Body of pancreas (tissue), 4 donors: ENCODE data around the gene TACC2. TPM values are rescaled to one million over a fixed set of nuclear protein-coding genes. Genes with fewer than 3 reads are reported as not detected.

Source experiments
- ATAC-seq: fragments of 150-250 bp; one replicate; pipeline ENCODE4 v1.9.1; 2016
- DNase-seq, 4 donors: peaks; one replicate each; pipeline ENCODE4 v3.0.0-alpha.2; 2019
- H3K27ac ChIP-seq, 4 donors: fragments of 200-600 bp; sonication (generic); 1 replicate in 3 of 4; 2 replicates in 1 of 4; pipeline versions ENCODE4 v1.5.1 to v1.6.1; 2016 to 2019; ENCODE audit warnings: mild to moderate bottlenecking in 1 of 4, mixed read lengths in 1 of 4, moderate library complexity in 1 of 4
- H3K27me3 ChIP-seq, 2 donors: fragments of 200-600 bp; sonication (generic); one replicate each; pipeline ENCODE4 v1.6.0; 2016; ENCODE audit warnings: mild to moderate bottlenecking in 1 of 2
- H3K36me3 ChIP-seq, 2 donors: fragments of 200-600 bp; sonication (generic); replicated peaks in 1 of 2; 2 replicates each; pipeline ENCODE4 v1.5.1; 2016; ENCODE audit warnings: low read depth in 2 of 2; ENCODE audit not compliant: insufficient read depth in 1 of 2
- H3K4me1 ChIP-seq: fragments of 200-600 bp; sonication (generic); one replicate; pipeline ENCODE4 v1.6.0; 2016
- H3K4me3 ChIP-seq, 2 donors: fragments of 200-600 bp; sonication (generic); 1 replicate in 1 of 2; 2 replicates in 1 of 2; pipeline ENCODE4 v1.5.1; 2016 to 2019
- H3K9me3 ChIP-seq, 3 donors: fragments of 200-600 bp; sonication (generic); 1 replicate in 2 of 3; 2 replicates in 1 of 3; pipeline ENCODE4 v1.5.1; 2016
- CTCF ChIP-seq, 7 experiments: fragments of 450-650 bp in 4 of 7; fragments of 200-600 bp in 3 of 7; sonication (generic) in 3 of 7; IDR thresholded peaks; one replicate each; pipeline ENCODE4 v1.5.1; 2016 to 2019; ENCODE audit warnings: antibody characterized with exemption in 7 of 7
- POLR2A ChIP-seq, 3 donors: fragments of 450-650 bp; IDR thresholded peaks; one replicate each; pipeline ENCODE4 v1.6.1; 2016; ENCODE audit warnings: antibody characterized with exemption in 3 of 3, mild to moderate bottlenecking in 2 of 3
- WGBS, 2 donors: methylation state at CpG; one replicate each; pipeline ENCODE4 v1.1.5; 2017; 5-methylcytosine and 5-hydroxymethylcytosine counted together
- intact Hi-C: fragments of 100-400 bp; cut with DNase I; formaldehyde crosslinking; loops from one replicate; pipeline ENCODE4 v1.15.1; 2023
- total RNA-seq, 2 donors: library from RNA; depleted of rRNA; stranded (reverse); fragments of >200 nt; gene quantifications; one replicate each; pipeline ENCODE4 v1.1.0, GENCODE V29; 2016

Gene TACC2
- total RNA-seq, 2 donors from 2014 or later: 29.0 to 38.7 TPM

- H3K27ac ChIP-seq: no peak overlapping the region
- TF ChIP-seq CTCF (IDR thresholded peaks at IDR 0.05) (no peak), POLR2A (IDR thresholded peaks at IDR 0.05) (no peak)
- ATAC-seq: no peak
- H3K4me1 ChIP-seq: no peaks in the 10 kb centered on the region
- intact Hi-C loops: no loop called here
- 73 to 78% methylated on average over 18 to 24 of the region's 25 CpGs for WGBS, 2 donors
- DNase-seq: no peak
- H3K4me3 ChIP-seq: no peak overlapping the region
- no peaks in the 10 kb centered on the region for H3K36me3 ChIP-seq
- no peaks in the 10 kb centered on the region for H3K27me3 ChIP-seq
- H3K9me3 ChIP-seq: no peaks in the 10 kb centered on the region
Measured at GRCh38 chr10:122258136-122259074, 269.4 kb downstream of the TACC2 start.

GRCh38 chr10:122259075-122259466, 270.1 kb downstream of the TACC2 start:
- DNase-seq (no peak), ATAC-seq (no peak)
- Histone ChIP-seq H3K27ac (no peak overlapping the region), H3K27me3 (no peaks in the 10 kb centered on the region), H3K4me3 (no peak overlapping the region), H3K4me1 (no peaks in the 10 kb centered on the region), H3K36me3 (no peaks in the 10 kb centered on the region), H3K9me3 (no peaks in the 10 kb centered on the region)
- WGBS, 2 donors: 91 to 93% methylated on average over 4 of the region's 4 CpGs
- intact Hi-C loops: no loop called here
- TF ChIP-seq POLR2A (IDR thresholded peaks at IDR 0.05) (no peak), CTCF (IDR thresholded peaks at IDR 0.05) (no peak)

- Histone ChIP-seq H3K27ac (no peak overlapping the region), H3K4me1 (no peaks in the 10 kb centered on the region), H3K27me3 (no peaks in the 10 kb centered on the region), H3K4me3 (no peak overlapping the region), H3K9me3 (no peaks in the 10 kb centered on the region), H3K36me3 (no peaks in the 10 kb centered on the region)
- ATAC-seq (no peak), DNase-seq (no peak)
- TF ChIP-seq CTCF (IDR thresholded peaks at IDR 0.05): no peak
- no peak for TF ChIP-seq POLR2A (IDR thresholded peaks at IDR 0.05)
- 64 to 79% methylated on average over 1 of the region's 1 CpG for WGBS, 2 donors
- intact Hi-C loops: no loop called here
Measured at GRCh38 chr10:122261584-122261983, 272.6 kb downstream of the TACC2 start.

- DNase-seq (no peak), ATAC-seq (no peak)
- no peaks in the 10 kb centered on the region for H3K9me3 ChIP-seq
- TF ChIP-seq CTCF (IDR thresholded peaks at IDR 0.05) (no peak), POLR2A (IDR thresholded peaks at IDR 0.05) (no peak)
- no peaks in the 10 kb centered on the region for H3K36me3 ChIP-seq
- no peaks in the 10 kb centered on the region for H3K27me3 ChIP-seq
- no peak overlapping the region for H3K4me3 ChIP-seq
- intact Hi-C loops: no loop called here
- no peaks in the 10 kb centered on the region for H3K4me1 ChIP-seq
- 50 to 69% methylated on average over 1 of the region's 1 CpG for WGBS, 2 donors
- no peak overlapping the region for H3K27ac ChIP-seq
Measured at GRCh38 chr10:122263971-122264370, 275.0 kb downstream of the TACC2 start.

GRCh38 chr10:122264436-122264835, 275.5 kb downstream of the TACC2 start:
- 92 to 96% methylated on average over 1 of the region's 1 CpG for WGBS, 2 donors
- Histone ChIP-seq H3K27ac (no peak overlapping the region), H3K4me1 (no peaks in the 10 kb centered on the region), H3K9me3 (no peaks in the 10 kb centered on the region), H3K36me3 (no peaks in the 10 kb centered on the region), H3K4me3 (no peak overlapping the region), H3K27me3 (no peaks in the 10 kb centered on the region)
- DNase-seq (no peak), ATAC-seq (no peak)
- intact Hi-C loops: no loop called here
- TF ChIP-seq CTCF (IDR thresholded peaks at IDR 0.05) (no peak), POLR2A (IDR thresholded peaks at IDR 0.05) (no peak)
